ENCODE results near the gene MRPS27. TPM values are rescaled to one million over a fixed set of nuclear protein-coding genes. Genes with fewer than 3 reads are reported as not detected.
A peak's percentile ranks its signal among the peaks of the same experiment; 100 is the strongest.

The MRPS27 gene
- total RNA-seq, 1 donor from 2014 or later, result 63.2 TPM

DNA sequence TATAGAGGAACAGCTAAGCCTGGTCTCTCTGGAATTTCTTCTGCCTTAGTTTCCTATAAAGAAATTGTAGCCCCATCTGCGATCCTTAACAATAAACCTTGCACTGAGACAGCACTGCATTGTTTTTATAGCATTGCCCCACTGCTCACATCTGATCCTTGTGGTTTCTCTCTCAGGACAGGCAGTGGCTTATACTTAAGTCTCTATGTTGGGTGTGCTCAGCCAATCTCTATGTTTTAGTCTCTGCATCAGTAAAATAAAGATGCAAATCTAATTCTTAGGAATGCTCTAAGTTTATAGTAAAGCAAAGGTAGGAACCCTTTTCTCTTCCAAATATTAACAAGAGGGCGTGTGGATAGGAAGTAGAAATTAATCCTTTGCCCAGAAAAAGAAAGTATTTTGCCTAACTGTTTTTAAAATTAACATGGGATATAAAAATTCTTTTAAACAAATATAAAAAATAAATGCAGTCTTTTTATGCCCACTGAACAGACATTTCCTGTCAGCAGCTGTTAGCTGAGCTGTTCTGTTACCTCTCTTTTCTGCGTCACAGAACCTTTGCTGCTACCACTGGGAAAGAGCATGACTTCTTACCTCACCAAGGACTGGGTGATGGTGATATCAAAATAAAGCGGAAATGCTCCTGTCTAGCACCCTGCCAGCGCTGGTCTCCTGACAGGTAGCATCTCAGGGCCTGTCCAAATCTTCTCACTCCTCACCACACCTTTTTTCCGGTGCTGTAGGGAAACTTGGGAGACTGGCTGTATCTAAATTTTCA, 29.5 kb downstream of the MRPS27 start:
- no peak for ATAC-seq

DNA sequence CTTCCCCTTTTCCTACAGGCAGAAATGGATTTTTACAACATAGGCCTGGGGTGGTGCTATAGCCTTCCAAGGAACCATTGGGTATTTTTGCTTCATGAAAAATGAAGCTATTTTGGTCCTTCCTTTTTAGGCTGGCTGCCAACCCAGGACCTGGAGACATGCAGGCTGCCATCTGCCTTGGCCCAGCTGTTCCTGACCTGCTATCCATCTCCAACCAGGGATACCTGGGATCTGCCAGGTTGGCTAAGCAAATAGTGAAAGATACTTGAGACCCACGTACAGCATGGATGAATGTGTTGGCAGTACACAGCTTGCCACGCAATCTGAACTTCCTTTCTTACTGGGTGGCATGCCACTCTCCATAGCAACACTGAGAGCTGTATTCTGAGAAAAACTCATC, 31.1 kb downstream of the MRPS27 start:
- no peak for ATAC-seq

DNA sequence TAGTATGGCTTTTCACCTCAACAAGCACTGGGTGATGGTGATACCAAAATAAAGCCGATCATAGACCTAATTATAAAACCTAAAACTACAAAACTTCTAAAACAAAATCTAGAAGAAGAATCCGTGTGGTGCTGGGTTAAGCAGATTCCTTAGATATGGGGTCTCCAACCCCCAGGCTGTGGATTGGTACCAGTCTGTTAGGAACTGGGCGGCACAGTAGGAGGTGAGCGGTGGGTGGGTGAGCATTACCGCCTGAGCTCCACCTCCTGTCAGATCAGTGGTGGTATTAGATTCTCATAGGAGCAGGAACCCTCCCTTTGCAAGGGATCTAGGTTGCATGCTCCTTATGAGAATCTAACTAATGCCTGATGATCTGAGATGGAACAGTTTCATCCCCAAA, 33.2 kb downstream of the MRPS27 start:
- ATAC-seq, result no peak

DNA sequence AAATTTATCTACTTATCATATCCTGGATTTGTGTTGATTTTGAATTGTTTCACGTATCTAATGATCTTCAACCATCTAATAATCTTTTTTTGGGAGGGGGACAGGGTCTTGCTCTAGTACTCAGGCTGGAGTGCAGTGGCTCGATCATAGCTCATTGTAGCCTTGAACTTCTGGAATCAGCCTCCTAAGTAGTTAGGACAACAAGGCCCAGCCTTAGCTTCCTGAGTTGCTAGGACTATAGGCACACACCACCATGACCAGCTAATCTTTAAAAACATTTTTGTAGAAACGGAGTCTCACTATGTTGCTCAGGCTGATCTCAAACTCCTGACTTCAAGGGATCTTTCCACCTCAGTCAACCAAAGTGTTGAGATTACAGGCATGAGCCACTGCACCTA, 34.6 kb downstream of the MRPS27 start:
- no peak for ATAC-seq

DNA sequence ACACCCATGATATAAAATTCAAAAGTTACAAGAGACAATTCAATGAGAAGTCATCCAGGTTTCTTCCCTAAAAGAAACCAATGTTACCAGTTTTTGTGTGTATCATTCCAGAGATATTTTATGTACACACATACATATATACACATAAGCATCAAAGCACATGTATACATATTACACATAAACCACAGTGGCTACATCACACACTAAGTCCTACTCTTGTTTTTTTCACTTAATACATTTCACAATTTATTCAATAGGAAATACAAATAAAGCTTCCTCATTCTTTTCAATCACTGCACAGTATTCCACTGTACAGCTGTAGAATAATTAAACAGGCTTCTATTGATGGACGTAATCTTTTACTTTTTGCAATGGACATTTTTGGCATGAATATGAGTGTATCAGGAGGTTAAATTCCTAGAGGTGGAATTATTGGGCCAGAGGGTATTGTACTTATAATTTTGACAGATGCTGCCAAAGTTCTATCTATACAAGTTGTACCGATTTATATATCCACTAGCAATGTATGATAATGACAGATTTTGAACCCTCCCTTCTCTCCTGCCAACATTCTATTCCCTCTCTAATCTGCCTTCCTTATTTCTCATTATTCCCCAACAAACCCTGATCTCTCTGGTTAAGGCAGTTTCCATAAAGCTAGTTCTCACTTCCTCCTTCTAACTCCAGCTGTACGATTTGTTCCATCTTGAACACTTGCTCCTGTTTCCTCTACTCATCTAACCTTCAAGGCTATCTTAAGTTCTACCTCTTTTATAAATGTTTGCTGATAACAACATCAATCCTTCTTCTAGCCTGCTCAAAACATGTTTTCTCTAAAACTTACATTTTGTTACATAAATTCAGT, 35.2 kb downstream of the MRPS27 start:
- ATAC-seq, result no peak

DNA sequence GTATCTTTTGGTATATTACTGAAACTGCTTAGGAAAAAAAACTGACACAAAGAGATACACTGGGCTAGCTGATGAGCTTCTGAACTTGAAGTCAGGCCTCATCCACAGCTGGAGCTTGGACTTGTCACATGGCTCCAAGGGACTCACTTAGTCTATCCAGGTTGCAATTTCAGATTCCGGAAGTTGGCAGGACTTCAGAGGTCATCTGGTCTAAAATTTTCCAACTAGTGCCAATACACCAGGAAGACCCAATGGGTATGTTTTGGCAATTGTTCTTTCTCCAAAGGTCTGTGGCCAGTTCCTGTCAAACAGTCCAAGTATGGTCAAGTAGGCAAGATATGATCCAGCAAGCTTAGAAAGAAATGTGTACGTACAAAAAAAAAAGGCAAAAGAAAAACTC, 36.7 kb downstream of the MRPS27 start:
- no peak for ATAC-seq

DNA sequence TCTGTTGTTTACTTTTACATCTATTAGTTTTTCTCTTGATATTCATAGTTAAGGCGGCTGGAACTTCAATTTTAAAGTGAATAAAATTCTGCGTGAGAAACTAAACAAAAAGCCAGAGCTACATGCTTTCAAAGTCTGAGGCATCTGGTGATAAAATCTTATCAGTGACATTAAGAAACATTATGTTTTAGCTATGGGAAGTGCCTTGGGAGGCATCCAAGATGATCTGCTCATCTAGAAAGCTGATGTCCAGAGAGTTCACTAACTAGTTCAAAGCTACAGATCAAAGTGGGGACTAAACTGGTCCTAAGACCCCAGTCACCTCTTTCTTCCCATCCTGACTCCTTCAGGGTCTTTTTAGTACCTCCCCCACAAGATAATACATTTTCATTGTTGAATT, 37.2 kb downstream of the MRPS27 start:
- ATAC-seq, result no peak

DNA sequence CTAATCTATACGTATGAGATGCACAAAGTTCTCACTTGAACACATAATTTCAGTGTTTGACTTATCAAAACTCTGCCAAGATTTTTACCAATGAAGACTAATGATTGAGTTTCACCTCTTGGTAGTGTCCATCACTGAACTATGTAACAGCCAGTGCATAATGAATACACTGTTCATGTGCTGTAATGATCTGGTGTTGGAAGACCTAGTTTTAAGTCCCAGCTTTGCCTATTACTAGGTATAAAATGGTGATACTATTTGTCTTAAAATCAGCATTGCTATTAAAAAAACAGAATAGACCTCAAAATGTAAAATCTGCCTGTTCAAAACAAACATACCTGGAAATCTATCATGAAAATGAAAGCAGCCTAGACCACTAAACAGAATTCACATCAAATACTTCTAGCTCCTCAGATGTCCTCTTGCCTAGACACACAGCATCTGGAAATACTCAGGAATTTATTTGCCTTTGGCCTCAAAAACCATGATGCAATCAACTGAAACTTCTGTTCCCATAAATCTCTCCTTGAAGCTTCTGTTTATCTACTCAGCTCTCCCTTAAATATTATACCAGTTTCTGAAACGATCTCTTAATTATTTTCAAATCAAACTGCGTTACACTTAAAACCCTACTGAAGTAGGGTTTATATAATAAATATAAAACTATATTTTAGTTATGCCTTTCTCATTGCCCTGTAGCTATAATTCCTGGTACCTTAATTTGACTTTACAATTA, 38.1 kb downstream of the MRPS27 start:
- ATAC-seq, result no peak

DNA sequence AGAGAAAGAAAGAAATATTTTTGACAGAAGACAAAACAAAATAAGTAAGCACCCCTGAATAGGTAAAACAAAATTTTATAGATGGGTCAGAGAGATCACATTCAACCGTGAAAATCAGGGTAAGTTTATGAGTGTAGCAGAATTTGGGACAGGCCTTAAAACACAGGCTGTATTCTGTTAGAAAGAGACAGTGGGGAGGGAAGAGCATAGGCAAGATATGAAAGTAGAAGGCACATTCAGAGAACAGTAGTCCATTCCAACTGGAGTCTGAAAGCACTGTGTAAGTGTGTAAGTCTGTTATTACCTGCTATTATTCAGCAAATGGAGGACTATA, 38.6 kb downstream of the MRPS27 start:
- ATAC-seq, result no peak

DNA sequence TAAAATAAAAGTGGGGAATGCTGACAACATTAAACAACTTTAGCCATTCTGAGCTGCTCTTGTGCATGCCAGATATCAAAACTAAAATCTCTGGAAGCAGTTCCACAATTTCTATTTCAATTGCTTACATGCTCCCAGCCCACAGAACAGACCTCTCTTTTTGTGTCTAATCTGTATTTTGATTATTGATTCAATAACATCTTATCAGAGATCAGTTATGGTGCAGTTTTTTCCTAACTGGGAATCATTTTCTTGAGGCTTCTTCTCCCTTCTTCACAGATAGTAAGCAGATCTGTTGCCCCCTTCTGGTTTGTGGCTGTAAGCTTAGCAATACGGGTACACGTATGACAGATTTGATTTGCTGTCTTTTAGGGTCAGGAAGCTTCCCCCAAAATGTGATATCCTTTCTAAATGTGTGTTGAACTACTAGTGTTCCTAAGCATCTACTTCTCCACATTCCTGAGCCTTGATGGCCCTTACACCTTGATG, 39.4 kb downstream of the MRPS27 start:
- no peak for ATAC-seq

DNA sequence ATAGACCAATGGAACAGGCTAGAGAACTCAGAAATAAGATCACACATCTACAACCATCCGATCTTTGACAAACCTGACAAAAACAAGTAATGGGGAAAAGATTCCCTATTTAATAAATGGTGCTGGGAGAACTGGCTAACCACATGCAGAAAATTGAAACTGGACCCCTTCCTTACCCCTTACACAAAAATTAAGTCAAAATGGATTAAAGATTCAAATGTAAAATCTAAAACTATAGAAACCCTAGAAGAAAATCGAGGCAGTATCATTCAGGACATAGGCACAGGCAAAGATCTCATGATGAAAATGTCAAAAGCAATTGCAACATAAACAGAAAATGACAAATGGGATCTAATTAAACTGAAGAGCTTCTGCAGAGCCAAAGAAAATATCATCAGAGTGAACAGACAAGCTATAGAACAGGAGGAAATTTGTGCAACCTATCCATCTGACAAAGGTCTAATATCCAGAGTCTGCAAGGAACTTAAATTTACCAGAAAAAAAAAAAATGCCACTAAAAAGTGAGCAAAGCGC, 43.8 kb downstream of the MRPS27 start:
- no peak for ATAC-seq

DNA sequence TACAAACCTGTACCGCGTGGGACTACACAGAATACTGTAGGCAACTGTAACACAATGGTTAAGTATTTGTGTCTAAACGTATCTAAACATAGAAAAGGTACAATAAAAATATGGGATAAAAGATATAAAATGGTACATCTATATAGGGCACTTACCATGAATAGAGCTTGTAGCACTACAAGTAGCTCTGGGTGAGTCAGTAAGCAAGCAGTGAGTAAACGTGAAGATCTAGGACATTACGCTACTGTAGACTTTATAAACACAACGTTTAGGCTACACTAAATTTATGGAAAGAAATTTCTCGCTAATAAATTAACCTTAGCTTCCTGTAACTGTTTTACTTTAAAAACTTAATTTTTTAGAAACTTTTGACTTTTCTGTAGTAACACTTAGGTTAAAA, 46.5 kb downstream of the MRPS27 start:
- no peak for ATAC-seq

DNA sequence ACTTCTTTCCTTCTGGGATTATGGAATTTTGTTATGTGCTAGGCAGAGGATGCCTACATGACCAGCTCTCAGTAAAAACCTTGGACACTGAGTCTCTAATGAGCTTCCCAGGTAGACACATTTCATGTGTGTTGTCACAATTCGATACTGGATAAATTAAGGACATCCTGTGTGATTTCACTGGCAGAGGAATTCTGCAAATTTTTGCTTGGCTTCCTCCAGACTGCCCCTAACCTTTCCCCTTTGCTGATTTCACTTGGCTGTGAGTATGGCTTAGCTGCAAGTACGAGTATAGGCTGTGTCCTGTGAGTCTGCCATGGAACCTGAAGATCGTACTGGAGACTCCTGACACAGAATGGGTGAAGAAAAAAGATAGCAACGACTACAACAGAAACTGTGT, 47.6 kb downstream of the MRPS27 start:
- no peak for ATAC-seq

DNA sequence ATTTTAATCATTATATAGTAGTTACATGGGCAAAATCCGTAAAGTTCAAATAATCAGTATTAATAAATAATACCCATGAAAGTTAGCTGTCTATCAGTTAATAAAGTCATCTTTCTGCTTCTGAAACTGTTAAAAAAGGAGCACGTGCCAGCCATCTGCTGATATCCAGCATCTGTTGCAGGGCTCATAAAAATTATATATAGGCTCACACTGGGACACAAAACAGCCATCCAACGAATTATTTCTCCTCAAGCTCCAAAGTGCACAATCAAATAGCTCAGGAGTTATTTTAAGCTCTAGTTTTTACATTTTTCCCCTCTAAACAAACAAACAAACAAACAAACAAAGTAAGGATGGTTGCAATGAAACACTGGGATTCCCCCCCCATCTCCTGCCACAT, 48.3 kb downstream of the MRPS27 start:
- no peak for ATAC-seq

DNA sequence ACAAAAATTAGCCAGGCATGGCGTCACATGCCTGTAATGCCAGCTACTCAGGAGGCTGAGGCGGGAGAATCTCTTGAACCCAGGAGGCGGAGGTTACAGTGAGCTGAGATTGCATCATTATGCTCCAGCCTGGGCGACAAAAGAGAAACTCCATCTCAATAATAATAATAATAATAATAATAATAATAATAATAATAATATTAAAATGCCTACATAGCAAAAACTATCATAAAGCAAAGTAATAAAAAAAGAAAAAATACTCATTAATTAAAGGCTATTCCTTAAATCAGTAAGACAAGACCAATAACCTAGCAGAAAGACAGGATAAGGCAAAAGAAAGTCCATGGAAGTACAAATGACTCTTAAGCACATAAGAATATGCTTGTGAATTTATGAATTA, 50.0 kb downstream of the MRPS27 start:
- no peak for ATAC-seq

DNA sequence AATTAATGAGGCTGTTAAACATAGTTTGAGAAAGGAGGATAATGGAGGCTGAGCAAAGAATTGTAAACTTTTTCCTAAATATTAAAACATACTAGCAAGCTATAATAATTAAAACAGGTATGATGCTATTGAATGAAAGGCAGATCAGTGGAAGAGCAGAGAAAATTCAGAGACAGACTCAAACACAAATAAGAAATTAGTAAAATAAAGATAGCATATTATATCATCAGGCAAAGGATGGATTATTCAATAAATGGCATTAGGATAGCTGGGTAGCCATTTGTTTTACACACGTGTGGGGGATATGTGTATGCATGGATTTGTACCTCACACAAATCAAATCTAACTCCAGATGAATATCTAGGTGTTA, 50.6 kb downstream of the MRPS27 start:
- ATAC-seq, result no peak

DNA sequence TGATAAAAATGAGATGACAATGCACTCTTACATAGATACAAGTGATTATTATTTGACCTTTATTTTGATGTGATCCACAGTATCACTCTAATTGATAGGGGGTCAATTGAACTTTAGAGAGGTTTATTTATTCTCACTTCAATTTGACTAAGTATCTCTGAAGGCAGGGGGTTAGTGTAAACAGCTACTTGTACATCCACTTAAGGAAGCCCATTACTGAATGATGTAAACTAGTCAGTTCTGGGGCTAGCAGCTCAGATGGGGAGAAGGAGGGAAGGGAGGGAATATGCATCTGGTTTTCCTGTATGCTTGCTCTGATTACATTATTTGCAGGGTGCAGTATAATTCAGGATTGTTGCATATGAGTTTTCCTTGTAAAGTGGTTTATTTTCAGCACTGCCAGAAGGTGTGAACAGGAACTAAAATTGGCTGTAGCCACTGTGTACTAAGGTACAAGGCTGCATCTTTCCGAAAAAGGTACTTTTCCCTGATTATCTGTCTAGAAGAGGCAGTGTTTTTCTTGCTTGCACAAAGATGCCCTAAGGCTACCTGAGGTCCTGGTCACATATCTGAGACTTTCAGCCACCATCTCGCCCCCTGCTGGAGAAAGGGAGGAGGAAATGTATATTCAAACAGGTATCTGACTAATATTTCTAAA, 51.2 kb downstream of the MRPS27 start:
- ATAC-seq, result peak; percentile 59

DNA sequence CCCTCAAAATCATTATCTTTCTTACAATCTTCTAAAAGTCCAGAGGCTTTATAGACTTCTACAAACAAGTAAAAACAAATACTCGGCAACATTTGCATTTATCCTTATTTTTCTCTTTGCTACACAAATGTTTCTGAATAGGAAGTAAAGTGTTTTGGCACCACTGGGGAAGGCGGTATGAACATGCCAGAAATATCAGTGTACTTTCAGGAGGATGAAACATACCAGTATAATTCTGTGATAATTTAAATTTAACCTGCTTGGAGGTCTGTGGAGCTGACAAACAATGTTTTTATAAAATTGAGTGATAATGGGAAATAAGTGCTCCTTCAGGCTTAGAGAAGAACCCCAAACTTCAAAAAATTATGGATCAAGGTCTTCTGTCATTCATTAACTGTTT, 51.8 kb downstream of the MRPS27 start:
- no peak for ATAC-seq

DNA sequence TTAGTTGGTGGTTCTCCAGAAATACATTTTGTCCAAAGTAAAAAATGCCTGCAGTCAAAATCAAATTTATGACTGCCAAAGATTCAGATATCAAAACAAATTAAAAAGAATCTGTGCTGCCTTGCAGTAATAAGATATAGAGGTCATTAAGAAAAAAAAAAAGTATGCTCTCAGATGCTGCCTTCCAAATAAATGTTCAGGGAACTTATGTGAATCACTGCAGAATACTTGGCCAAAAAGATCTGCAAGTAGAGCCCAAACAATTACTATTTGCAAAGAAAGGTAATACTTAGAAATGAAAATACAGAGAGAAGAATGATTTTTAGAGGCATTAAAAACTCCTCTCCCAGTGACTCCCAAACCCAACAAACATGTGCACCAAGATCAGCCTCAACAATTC, 52.4 kb downstream of the MRPS27 start:
- ATAC-seq, result no peak

DNA sequence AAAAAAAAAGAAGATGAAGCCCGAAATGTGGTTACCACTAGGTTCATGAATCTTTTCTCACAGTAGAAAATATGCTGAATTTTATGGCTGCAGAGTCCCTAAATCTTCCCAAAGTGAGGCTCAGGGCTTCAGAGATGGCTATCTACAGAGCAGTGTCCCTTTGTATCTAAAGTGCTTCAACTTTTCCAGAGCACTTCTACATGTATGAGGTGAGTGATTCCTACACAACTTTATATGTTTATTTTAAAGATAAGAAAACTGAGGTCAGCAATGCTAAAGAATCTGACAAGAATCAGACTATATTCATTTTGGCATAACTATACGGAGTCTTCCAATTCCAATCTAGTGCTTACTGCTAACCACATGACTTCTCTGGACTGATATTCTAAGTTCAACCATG, 53.2 kb downstream of the MRPS27 start:
- ATAC-seq, result no peak

DNA sequence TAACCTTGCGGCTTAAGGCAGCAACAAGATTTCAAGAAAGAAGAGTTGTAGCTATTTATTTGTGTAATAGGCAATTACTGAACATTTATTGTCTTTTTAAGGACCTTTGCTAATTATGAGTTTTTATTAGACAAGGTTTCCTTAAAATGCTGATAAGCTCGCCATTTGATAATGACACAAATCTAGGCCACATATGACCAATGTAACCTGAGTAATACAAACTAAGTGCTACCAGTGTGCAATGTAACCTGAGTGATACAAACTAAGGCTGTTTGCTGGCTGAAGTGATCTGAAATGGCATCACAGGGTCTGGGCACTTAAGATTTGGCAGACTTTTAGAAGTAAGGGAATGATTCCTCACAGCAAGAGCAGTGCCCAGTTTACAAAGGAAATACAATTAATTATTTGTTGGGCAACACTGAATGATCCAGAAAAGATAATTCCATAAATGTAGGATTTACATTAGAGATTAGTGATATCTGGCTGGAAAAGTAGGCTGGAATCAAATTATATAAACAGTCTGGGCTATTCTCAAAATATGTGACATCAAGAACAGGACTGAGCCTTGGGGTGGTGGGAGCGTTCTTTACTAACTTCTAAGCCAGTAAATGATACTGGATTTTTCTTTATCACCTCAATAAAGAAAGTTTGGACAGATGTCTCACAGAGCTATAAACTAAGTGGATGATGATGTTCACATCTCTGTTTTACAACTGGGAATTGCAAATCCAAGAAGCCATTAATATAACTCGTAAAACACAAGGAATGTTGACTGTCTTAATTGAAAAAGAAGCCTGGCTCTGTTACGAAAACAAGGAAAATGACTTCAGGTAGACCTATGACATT, 54.8 kb downstream of the MRPS27 start:
- ATAC-seq, result no peak

DNA sequence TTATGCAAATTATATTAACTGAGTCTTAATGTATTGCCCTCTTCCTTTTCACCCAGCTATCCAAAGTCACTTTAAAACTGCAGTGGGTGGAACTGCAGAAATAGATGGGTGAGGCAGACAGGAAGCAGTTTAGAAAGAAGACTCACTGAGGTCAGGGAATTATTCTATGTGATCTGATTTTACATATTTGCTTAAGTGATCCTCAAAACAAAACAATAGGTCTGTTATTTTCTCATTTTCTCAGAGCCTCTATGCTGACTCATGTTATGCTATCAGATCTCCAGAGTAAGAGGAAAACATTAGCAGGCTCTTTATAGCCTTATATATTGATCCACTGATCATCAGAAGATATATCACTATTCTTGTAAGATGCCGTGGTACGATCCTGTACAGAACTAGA, 63.5 kb downstream of the MRPS27 start:
- no peak for ATAC-seq

Measured in esophagus mucosa (tissue), 1 donor.